ENCODE results near the gene IL2RA.

DNA sequence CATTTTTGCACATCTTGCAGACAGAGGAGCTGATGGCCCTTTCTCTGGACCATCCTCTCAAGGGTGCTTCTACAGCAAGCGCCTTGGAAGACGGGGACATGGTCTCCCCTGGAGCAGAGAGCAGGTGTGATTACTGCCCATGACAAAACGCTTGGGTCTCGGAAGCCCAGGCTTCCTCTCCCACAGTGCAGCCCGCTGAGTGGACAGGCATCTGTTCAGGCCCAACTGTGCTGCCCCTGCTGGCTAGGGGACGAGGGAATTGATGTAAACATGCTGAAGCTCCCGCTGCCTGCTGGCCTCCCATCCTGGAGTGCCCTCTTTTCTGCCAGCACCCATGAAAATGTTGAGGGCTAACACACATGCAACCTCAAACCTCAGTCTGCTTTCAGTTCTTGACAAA, 99.1 kb downstream of the IL2RA start:
- TF ChIP-seq, protein P1, sequence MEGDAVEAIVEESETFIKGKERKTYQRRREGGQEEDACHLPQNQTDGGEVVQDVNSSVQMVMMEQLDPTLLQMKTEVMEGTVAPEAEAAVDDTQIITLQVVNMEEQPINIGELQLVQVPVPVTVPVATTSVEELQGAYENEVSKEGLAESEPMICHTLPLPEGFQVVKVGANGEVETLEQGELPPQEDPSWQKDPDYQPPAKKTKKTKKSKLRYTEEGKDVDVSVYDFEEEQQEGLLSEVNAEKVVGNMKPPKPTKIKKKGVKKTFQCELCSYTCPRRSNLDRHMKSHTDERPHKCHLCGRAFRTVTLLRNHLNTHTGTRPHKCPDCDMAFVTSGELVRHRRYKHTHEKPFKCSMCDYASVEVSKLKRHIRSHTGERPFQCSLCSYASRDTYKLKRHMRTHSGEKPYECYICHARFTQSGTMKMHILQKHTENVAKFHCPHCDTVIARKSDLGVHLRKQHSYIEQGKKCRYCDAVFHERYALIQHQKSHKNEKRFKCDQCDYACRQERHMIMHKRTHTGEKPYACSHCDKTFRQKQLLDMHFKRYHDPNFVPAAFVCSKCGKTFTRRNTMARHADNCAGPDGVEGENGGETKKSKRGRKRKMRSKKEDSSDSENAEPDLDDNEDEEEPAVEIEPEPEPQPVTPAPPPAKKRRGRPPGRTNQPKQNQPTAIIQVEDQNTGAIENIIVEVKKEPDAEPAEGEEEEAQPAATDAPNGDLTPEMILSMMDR (conservative IDR thresholded peaks at IDR 0.05; ENCODE audit: low read depth, low read length) = no peak
- TF ChIP-seq EZH2 (IDR thresholded peaks at IDR 0.05; ENCODE audit: low read length, unreplicated experiment) (no peak), EZH2phosphoT487 (IDR thresholded peaks at IDR 0.05; ENCODE audit: borderline replicate concordance, low read length) (no peak)

Measured in PC-3 (cell line).